ENCODE data around the gene CACNB2.

CACNB2 gene

GRCh38 chr10:18224626-18225445, 84.6 kb downstream of the CACNB2 start:
- DNase-seq (ENCODE audit: low read depth in 2 of 2, low spot score in 1 of 2) = no peak

- DNase-seq (ENCODE audit: low read depth in 2 of 2, low spot score in 1 of 2) = no peak
These were observed 86.1 kb downstream of the CACNB2 start for GRCh38 chr10:18226336-18226735.

GRCh38 chr10:18229826-18230225, 89.6 kb downstream of the CACNB2 start:
- no peak for DNase-seq (ENCODE audit: low read depth in 2 of 2, low spot score in 1 of 2)

GRCh38 chr10:18230794-18231193, 90.6 kb downstream of the CACNB2 start:
- no peak for DNase-seq (ENCODE audit: low read depth in 2 of 2, low spot score in 1 of 2)

GRCh38 chr10:18231480-18231879, 91.3 kb downstream of the CACNB2 start:
- DNase-seq (ENCODE audit: low read depth in 2 of 2, low spot score in 1 of 2) = no peak

- no peak for DNase-seq (ENCODE audit: low read depth in 2 of 2, low spot score in 1 of 2)
These were observed 93.6 kb downstream of the CACNB2 start for GRCh38 chr10:18233775-18234174.

- DNase-seq (ENCODE audit: low read depth in 2 of 2, low spot score in 1 of 2) = no peak
These were observed 95.3 kb downstream of the CACNB2 start for GRCh38 chr10:18235477-18235876.

GRCh38 chr10:18236756-18237155, 96.5 kb downstream of the CACNB2 start:
- DNase-seq (ENCODE audit: low read depth in 2 of 2, low spot score in 1 of 2) = no peak

GRCh38 chr10:18238870-18239485, 98.8 kb downstream of the CACNB2 start:
- DNase-seq (ENCODE audit: low read depth in 2 of 2, low spot score in 1 of 2) = no peak

- DNase-seq (ENCODE audit: low read depth in 2 of 2, low spot score in 1 of 2) = no peak
These were observed 100.1 kb downstream of the CACNB2 start for GRCh38 chr10:18240185-18240882.

GRCh38 chr10:18246967-18247366, 106.7 kb downstream of the CACNB2 start:
- no peak for DNase-seq (ENCODE audit: low read depth in 2 of 2, low spot score in 1 of 2)

GRCh38 chr10:18252086-18252485, 111.9 kb downstream of the CACNB2 start:
- no peak for DNase-seq (ENCODE audit: low read depth in 2 of 2, low spot score in 1 of 2)

GRCh38 chr10:18254086-18254485, 113.9 kb downstream of the CACNB2 start:
- no peak for DNase-seq (ENCODE audit: low read depth in 2 of 2, low spot score in 1 of 2)

GRCh38 chr10:18254692-18255091, 114.5 kb downstream of the CACNB2 start:
- no peak for DNase-seq (ENCODE audit: low read depth in 2 of 2, low spot score in 1 of 2)

GRCh38 chr10:18260310-18260922, 120.2 kb downstream of the CACNB2 start:
- DNase-seq (ENCODE audit: low read depth in 2 of 2, low spot score in 1 of 2) = no peak

- no peak for DNase-seq (ENCODE audit: low read depth in 2 of 2, low spot score in 1 of 2)
These were observed 120.9 kb downstream of the CACNB2 start for GRCh38 chr10:18261063-18261610.

GRCh38 chr10:18261768-18262231, 121.6 kb downstream of the CACNB2 start:
- no peak for DNase-seq (ENCODE audit: low read depth in 2 of 2, low spot score in 1 of 2)

- no peak for DNase-seq (ENCODE audit: low read depth in 2 of 2, low spot score in 1 of 2)
These were observed 124.3 kb downstream of the CACNB2 start for GRCh38 chr10:18264466-18265050.

- no peak for DNase-seq (ENCODE audit: low read depth in 2 of 2, low spot score in 1 of 2)
These were observed 127.8 kb downstream of the CACNB2 start for GRCh38 chr10:18268005-18268404.

- DNase-seq (ENCODE audit: low read depth in 2 of 2, low spot score in 1 of 2) = no peak
These were observed 131.3 kb downstream of the CACNB2 start for GRCh38 chr10:18271491-18271890.

GRCh38 chr10:18273039-18273438, 132.8 kb downstream of the CACNB2 start:
- DNase-seq (ENCODE audit: low read depth in 2 of 2, low spot score in 1 of 2) = no peak

Measured in stimulated activated CD8-positive, alpha-beta memory T cell treated with anti-CD3 and anti-CD28 coated beads, Interleukin-4, amount 100 ng/mL, for 4 hours (primary cell).